HG03066 (cell line): ENCODE measurements around the gene SLC7A5.
"Not testable (repeated sequence)": the region's sequence is repeated elsewhere in the genome, so short reads cannot be mapped to it uniquely, and the experiment has no call there.

Experiments used
- ATAC-seq: cut with Tn5 transposase; IDR thresholded peaks from one replicate; pipeline ENCODE4 v1.9.1; 2021; ENCODE audit warnings: low read depth; ENCODE audit not compliant: unreplicated experiment

SLC7A5 gene

DNA sequence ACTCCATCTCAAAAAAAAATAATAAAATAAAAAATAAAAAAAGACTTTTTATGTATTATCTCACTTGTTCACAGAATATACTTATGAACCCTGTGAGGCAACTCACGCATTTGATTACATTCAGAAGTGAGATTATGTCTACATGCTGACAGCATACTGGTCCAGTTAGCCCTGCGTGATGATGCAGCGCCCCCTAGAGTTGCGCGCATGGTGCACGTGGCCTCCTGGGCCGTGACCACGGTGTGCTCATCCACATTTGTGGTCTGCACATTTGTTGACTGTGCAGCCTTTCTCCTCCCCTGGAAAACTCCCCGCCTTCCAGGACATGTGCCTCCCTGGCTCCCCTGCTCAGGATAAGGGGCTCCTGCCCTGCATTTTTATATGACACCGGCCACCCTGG lies 20.5 kb upstream of the SLC7A5 start:
- not testable (repeated sequence) for ATAC-seq

DNA sequence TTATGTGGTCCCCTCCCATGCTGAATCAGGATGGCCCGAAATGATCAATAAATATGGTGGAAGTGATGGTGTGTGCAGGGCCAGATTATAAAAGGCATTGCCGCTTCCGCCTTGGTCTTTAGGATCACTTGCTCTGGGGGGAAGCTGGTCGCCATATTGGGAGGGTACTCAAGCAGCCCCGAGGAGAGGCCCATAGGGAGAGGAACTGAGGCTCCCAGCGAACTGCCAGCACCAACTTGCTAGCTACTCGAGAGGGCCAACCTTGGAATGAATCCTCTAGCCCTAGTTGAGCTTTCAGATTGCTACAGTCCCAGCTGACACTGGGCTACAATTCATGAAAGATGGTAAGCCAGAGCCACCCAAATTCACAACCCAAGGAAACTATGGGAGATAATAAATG lies 19.0 kb upstream of the SLC7A5 start:
- ATAC-seq = not testable (repeated sequence)

DNA sequence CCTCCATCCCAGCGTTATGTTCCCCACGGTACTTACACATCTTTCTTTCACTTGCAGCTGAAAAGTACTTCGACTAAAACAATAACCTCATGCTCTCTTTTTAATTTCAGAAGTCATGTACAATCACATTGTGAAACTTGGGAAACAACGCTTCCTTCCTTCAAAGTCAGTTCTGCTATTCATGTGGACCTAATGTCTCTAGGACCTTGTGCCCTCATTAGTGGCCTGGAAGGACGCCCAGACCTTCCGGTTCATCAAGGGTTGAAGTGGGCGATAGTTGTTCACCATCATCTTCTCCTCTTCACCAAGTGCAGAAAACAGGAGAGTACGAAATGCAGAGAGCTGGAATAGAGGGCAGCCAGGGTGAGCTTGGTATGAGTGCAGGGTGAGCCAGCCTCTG lies 18.6 kb upstream of the SLC7A5 start:
- not testable (repeated sequence) for ATAC-seq

DNA sequence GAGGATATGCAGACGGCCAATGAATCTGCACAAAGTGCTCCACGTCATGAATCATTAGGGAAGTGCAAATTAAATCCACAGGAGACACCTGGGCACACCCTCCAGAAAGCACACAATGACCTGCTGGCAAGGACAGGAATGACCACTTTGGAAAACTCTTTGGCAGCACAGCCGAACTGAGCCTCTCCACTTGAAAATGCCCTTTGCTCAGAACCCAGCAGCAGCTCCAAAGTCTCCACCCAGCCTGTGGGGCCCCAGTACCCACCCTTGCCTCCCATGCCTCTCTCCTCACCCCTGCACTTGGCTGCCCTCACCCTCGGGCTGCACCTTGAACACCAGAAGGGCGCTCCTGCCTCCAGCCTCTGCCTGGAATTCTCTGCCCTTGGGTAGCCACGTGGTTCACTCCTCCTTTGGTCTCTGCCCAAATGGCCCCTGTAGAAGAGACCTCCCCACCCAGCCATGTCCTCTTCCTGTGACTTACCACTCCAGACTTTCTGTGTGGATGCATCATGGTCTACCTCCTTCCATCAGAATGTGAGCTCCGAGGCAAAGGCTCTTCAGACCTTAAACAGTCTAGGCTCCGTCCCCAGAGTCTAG lies 16.2 kb upstream of the SLC7A5 start:
- ATAC-seq = not testable (repeated sequence)

DNA sequence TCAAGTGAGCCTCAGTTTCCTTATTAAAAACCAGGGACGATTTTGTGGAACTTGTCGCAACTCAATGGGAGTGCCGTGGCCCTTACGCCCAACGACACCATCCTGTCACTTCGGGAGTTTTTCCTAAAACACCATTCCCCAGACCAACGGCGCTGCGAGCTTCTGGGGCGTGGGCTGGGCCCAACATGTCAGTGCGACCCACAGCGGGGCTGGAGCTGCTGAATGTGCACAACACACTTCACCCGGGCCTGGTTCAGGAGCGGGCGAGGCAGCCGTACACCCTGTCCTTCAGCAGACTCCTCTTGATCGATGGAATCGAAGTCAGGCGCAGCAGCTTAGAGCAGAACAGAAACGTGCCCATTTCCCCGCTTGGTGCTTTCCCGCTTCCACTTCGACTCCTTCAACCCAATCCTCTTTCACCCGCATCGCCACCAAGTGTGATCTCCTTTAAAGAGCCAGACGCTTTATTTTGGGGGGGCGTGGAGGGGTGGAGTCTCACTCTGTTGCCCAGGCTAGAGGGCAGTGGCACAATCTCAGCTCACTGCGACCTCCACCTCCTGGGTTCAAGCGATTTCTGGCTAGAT lies 13.2 kb upstream of the SLC7A5 start:
- no peak for ATAC-seq

DNA sequence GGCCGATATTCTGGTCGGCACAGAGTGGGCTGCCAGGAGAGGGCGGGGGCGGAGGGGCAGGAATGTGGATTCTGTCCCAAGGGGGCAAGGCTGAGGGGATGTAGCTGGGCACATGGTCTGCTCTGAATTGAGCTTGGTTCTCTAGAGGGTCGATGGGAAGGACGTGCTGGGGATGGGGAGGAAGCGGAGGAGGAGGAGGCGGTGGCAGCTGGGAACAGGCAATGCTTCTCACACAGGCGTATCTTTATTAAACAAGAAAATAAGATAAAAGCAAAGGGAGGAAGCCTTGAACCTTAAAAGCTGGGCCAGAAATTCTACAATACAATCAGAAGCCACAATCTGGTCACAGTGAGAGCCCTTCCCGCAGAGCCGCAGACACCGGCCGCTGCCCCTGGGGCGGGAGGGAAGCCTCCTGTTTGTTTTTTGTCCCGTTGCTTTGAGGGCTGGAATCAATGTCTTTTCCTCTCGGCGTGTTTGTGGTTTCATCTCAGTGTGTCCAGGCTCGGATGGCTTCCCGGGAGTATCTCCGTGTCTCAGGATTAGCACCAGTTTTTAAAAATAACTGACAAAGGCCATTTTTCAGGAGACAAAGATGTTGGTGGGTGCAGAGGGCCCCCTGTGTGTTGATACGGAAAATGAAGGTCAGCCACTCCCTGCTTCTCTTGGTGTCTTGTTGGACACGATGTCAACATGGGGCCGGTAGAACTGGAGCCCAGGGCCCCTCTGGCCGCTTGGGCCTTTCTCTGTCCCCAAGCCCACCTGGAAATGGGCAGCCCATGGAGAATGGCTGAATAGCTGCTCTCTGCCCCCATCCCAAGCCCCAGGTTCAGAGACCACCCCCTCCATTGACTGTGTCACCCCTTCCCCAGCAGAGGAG lies 12.3 kb upstream of the SLC7A5 start:
- ATAC-seq = no peak

DNA sequence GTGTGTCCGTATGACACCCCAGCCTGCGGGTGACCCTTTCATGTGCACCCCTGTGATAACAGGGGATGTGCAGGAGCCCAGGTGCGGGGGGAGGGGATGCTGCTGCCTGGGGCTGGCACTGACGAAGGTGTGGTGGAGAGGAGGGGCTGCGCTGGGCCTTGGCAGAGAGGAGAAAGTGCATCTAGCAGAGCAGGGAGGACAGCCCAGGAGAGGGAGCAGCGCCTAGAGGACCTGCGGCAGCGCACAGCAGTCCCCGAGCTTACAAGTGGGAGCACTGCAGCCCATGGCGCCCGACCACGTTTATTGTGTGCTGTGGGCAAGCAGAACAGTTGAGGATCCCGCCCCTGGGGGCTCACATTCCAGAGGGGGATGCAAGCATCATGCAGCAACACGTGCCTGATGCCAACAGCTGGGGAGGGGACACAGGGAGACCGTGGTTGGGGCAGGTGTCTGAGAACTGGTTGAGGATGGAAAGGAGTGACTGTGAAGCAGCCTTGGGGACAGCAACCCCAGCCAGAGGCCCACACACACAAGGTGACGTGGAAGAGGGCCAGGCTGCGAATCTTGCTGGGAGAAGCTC lies 10.9 kb upstream of the SLC7A5 start:
- ATAC-seq = no peak

DNA sequence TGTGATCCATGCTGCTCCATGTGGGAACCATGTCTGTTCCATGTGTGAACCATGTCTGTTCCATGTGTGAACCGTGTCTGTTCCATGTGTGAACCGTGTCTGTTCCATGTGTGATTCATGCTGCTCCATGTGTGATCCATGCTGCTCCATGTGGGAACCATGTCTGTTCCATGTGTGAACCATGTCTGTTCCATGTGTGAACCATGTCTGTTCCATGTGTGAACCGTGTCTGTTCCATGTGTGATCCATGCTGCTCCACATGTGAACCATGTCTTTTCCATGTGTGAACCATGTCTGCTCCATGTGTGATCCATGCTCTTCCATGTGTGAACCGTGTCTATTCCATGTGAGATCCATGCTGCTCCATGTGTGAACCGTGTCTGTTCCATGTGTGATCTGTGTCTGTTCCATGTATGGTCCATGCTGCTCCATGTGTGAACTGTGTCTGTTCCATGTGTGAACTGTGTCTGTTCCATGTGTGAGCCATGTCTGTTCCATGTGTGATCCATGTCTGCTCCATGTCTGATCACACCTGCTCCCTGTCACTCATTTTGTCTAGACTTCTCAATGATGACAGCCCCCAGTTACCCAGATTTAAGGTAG lies 10.2 kb upstream of the SLC7A5 start:
- not testable (repeated sequence) for ATAC-seq

DNA sequence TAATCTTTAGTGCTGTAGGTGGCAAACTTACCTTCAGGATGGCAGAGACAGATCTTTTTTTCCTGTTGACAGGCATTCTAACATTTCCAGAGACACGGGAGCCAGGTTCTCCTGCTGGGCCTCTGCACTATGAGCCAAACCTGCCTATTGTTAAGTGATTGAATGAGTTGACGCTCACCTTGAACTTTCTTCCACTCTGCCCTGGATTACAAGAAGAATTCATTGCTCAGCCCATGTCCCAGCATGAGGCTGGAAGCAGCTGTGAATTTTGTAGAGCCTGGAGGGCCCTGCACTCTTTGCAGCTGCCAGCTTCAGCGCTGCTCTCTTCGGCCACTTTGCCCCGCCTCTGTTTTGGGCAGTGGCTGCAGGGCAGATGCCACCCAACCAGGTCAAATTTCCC lies 9.4 kb upstream of the SLC7A5 start:
- ATAC-seq = no peak

DNA sequence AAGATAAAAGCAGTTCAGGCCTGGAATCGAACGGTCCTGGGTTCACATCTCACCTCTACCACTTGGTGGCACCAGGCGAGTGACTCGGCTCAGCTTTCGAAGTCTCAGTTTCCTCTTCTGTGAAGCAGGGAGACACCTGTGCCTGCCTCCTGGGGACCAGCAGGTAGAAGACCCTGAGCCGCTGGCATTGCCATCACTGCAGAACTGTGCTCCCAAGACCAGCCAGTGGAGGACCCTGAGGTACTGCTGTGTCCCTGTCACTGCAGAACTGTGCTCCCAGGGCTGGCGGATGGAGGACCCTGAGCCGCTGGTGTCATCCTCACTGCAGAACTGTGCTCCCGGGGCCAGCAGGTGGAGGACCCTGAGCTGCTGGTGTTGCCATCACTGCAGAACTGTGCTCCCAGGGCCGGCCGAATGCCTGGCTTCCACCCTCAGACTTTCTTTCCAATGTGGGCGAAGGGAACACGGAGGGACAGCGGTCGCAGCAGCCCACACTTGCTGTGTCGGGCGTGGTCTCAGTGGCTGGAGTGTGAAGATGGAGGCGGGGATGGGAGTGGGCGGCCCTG lies 8.7 kb upstream of the SLC7A5 start:
- no peak for ATAC-seq

DNA sequence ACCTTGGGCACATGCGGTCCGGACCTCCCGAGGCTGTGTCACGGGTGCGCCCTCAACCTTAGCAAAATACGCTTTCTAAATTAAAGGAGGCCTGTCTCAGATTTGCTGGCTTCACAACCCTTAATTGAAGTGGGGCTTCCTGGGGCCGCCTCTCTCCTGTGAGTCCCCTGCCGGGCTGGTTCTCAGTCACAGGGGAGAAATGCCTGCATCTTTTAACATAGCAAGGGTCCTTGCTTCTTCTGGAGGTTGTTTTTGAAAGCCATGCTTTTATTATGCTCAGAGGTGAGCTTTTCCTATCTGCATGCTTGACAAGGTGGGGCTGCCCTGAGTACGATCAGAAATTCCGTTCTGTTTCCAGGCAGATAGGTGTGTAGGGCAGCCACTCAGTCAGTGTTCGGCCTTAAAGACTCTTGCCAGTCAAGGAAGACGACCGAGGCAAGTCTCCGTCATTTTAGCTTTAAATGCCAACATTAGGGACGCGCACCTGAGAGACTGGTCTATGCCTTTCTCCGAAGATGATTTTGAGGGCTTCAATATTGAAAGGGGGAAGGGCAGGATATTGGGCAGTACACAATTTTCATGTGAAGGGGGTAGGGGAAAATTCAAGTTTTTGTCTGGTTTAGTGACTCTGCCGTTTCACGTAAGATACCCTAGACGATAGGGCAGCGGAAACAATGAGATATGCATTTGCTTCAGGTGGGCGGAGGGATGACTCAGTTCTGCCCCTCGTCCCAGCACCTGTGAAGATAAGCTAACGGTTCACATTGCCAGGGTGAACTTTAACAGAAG lies 5.5 kb upstream of the SLC7A5 start:
- ATAC-seq = no peak

DNA sequence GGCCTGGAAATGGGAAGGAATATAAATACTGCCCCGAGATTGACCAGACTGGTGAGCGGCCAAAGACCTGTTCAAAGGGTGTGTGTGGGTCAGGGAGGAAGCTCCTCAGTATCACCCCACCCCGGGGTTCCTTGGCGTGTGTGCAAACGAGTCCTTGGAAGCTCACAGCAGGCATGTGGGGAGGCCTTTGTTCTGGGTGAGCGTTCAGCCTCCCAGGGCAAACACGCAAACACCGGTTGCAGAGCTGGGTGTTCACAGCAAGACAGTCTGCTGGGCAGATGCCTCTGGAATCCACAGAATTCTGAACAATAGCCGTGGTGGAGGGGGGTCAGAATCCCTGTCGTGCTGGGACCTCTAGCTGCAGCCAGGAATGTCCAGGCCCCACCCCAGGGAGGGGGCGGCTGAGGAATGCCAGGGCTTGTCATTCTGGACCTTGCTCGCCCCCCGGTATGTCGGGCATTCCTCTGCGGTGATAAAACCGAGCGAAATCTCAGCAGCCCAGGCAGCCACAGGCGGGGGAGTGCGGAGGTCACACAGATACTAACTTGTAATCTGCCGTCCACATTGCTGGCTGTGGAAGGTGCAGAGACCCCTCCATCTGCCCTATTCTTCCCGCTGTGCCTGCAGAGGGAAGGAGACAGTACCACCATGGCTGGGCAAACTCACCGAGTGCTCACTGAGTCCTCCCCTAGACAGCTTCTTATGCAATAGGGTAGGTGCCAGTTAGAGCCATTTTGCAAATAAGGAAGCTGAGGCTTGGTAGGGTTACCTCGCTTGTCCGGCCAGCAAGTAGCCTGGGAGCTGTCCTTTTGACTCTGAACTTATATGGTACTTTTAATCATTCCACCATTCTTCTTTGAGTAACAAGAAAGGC lies 1.3 kb upstream of the SLC7A5 start:
- not testable (repeated sequence) for ATAC-seq

DNA sequence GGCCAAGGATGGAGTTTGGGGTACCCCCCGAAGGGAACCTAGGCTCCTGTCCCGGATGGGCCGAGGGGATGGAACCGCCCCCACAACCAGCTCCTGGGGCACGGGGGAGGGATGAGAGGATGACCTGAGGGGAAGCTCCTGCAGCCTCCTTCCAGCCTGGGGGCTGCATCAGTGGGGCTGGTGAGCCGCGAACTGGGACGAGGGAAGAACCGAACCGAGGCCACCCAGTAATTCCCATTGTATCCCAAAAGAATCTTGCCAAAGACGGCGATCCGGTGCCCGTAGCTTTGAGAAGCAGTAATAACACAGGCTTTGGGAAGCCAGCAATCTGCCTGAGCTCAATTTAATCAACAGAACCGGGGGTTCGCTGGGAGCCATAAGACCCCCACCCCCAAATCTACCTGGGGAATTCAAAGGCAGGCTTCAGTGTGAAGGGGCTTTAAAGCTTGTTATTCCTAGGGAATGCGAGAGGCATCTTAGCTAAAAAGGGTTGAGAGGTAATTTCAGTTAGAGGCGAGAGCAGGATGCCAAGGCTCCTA lies 641 bp upstream of the SLC7A5 start:
- not testable (repeated sequence) for ATAC-seq

DNA sequence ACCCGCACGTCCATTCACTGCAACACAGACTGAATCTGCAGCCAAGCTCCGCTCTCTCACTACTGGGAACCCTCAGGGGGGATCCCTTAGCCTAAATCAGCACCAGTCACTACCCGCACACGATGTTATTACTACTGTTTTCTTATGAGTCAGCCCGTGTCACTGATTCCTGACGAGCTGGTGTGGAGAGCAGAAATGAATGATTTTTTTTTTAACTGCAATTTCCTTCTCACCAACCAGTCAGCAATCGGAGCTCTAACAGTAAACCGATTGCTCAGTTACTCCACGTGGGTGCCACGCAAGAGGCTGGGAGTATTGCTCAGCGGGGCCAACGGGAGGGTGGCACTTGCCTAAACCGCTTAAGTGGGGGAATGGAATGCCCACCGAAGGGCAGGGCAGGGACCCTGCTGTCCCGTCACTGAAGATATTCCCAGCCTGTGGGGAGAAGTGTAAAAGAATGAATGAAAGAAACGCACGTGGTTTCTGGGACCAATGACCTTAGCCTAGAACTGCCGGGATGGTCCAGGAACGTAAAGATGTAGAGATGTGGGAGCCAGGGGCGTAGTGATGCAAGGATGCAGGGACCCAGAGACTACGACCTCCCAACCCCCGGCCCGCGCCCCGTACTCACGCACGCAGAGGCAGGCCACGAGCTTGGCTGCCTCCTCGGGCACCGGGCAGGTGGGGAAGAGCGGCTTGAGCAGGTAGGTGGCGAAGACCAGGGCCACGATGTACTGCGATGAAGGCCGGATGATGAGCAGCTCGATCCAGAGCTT lies 865 bp downstream of the SLC7A5 start:
- ATAC-seq = not testable (repeated sequence)

DNA sequence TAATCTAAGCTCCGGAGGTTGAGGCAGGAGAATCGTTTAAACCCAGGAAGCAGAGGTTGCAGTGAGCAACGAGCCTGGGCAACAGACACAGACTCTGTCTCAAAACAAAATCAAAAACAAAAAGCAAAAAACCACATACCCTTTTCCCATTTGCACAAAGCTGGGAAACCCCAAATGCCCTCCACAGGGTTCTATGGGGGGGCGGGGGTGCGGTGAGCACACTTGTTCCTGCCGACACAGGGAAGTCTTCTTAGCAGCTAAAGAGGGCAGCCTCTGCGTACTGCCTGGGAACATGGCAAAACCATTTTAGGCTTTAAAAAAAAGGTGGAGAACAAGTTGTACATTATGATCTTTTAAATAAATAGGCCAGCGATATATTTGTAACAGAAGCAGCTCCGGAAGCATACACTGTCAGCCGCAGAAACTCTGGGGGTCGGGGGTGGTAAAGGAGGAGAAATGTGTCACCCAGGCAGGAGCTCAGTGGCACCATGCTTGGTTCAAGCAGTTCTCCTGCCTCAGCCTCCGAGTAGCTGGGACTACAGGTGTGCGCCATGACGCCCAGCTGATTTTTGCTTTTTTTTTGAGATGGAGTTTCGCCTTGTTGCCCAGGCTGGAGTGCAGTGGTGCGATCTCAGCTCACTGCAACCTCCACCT lies 3.3 kb downstream of the SLC7A5 start:
- not testable (repeated sequence) for ATAC-seq

DNA sequence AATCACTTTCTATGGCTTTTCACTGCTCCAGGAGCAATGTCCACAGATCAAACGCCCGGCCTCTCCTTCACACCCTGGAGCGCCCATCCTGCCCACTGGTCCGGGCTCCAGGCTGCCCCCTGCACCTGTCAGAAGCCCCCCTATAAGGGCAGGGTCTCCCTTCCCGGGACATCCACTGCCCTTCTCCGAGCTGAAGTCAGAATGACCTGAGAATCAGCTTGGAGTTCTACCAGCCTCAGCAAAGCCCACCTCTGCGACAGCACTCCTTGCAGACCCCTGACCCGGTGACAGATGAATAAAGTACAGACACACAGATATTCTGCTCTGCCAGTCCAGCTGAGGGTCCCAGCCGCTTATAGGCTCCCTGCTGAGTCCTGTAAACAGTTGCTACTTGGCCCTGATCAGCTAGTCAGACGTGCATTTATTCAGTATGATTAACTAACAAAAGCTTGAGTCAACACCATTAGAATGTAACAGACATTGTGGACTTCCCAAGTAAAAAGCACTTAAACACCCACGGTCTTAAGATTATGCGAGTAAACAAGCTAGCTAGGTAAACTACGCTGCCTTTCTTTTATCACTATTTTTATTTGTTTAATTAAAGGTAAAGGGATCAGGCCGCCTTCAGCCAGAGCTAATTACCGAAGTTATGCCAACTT lies 4.8 kb downstream of the SLC7A5 start:
- ATAC-seq = no peak

DNA sequence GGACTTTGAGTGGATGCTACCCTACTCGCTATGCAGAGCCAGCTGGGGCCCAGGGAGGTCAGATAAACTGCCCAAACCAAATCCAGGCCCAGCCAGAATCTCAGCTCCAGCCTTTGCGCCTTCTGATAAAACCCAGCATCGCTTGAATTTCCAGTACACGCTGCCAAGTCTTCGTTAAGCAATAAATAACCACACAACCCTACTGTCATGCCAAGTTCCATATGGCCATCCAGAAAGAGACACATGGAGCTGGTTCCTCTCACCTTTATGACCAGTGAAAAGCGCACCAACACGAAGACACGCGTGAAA lies 6.0 kb downstream of the SLC7A5 start:
- ATAC-seq = not testable (repeated sequence)
